Heart right ventricle (tissue), 16 donors: ENCODE data around the gene ABCD3. TPM values are rescaled to one million over a fixed set of nuclear protein-coding genes. Genes with fewer than 3 reads are reported as not detected.

ENCODE experiments used
- ATAC-seq, 8 donors: fragments of 200-7000 bp; cut with Tn5 transposase; one replicate each; pipeline ENCODE4 v1.9.1; 2020; ENCODE audit warnings: mild to moderate bottlenecking in 8 of 8, moderate library complexity in 8 of 8, moderate number of reproducible peaks in 1 of 8
- DNase-seq, 2 donors: peaks; one replicate each; pipeline ENCODE4 v3.0.0-alpha.2; 2020
- H3K27ac ChIP-seq, 10 donors: fragments of 200-600 bp; sonication (generic) in 2 of 10; one replicate each; pipeline versions ENCODE4 v1.5.0 to v1.8.0; 2020 to 2022; ENCODE audit warnings: mild to moderate bottlenecking in 3 of 10
- H3K27me3 ChIP-seq, 7 donors: fragments of 200-600 bp; one replicate each; pipeline ENCODE4 v1.8.0; 2021 to 2022; ENCODE audit warnings: mild to moderate bottlenecking in 2 of 7
- H3K36me3 ChIP-seq, 9 donors: fragments of 200-600 bp; sonication (generic) in 1 of 9; one replicate each; pipeline versions ENCODE4 v1.5.0 to v1.8.0; 2020 to 2022; ENCODE audit warnings: mild to moderate bottlenecking in 2 of 9
- H3K4me1 ChIP-seq, 9 donors: fragments of 200-600 bp; sonication (generic) in 1 of 9; one replicate each; pipeline versions ENCODE4 v1.5.0 to v1.8.0; 2020 to 2022; ENCODE audit warnings: mild to moderate bottlenecking in 4 of 9
- H3K4me3 ChIP-seq, 10 donors: fragments of 200-600 bp; sonication (generic) in 2 of 10; one replicate each; pipeline versions ENCODE4 v1.5.0 to v1.8.0; 2020 to 2022; ENCODE audit warnings: mild to moderate bottlenecking in 7 of 10, moderate library complexity in 2 of 10
- H3K9me3 ChIP-seq, 11 donors: fragments of 200-600 bp in 10 of 11; sonication (generic) in 2 of 11; one replicate each; pipeline versions ENCODE4 v1.5.0 to v1.8.0; 2013 to 2022; ENCODE audit warnings: mild to moderate bottlenecking in 2 of 11, control low read depth in 1 of 11, moderate library complexity in 1 of 11
- CTCF ChIP-seq, 9 donors: fragments of 200-600 bp; sonication (generic) in 2 of 9; IDR thresholded peaks; one replicate each; pipeline versions ENCODE4 v1.5.0 to v1.8.0; 2021 to 2022; ENCODE audit warnings: antibody characterized with exemption in 9 of 9, mild to moderate bottlenecking in 5 of 9, moderate library complexity in 1 of 9
- WGBS, 2 donors: extraction: QIAGEN DNeasy Blood & Tissue Kit; methylation state at CpG; one replicate each; pipeline ENCODE4 v1.1.7; 2013; ENCODE audit warnings: inconsistent platforms in 1 of 2; 5-methylcytosine and 5-hydroxymethylcytosine counted together
- intact Hi-C, 10 donors: fragments of 100-400 bp; cut with DNase I; formaldehyde crosslinking; loops; one replicate each; pipeline versions ENCODE4 v1.11.1 to v1.14.2; 2022
- polyA plus RNA-seq, 2 donors: library from polyadenylated mRNA; stranded (reverse); fragments of 200-250 nt; gene quantifications; one replicate each; pipeline ENCODE4 v1.2.3, GENCODE V29; 2013
- total RNA-seq, 10 donors: library from RNA; stranded (reverse); fragmentation: NEBNext Ultra II Directional in 3 of 10; extraction: Animal tissue kit (Norgen Biotek cat#: 25700) in 3 of 10; gene quantifications; one replicate each; pipeline versions ENCODE4 v1.2.1 to v1.2.4, GENCODE V29; 2021 to 2023
- donor health status: Arrhythmogenic right ventricular cardiomyopathy.
- donor health status: ischemic (EF 13 %, LVEDD 7.1; RV severe dilation, severe dysfunction).
- donor health status: healthy with polysubstance abuse.
- donor health status: DM: no; HTN: yes; CAD: no.
- donor health status: DM: no; HTN: no; CAD: no.
- donor health status: ischemic (EF 25% LVEDD 6.9; RV normal size, moderate dysfunction).
- donor health status: ischemic (EF 25% LVEDD 5.7; RV mildly dilated, moderate dysfunction).
- donor health status: healthy.
- donor health status: DM: yes; HTN: yes; CAD: no.
- donor health status: Ischemic cardiomyopathy.
- donor health status: ischemic (EF 35%, LVEDD 5.7; RV mildly dilated, moderate dysfunction).
- donor health status: nonischemic (EF 11% LVEDD 7.7; RV severe dilation, severe dysfunction).
- donor health status: DM: yes; HTN: yes; CAD: no.
- donor health status: PGD.
- donor health status: ischemic (EF 29% LVEDD 5.4; RV normal size, mild dysfunction).
- donor health status: nonischemic (EF 23%, LVEDD 6.1; RV moderate dilation, normal function).

The ABCD3 gene
- total and polyA plus RNA-seq, 12 donors = 22.2 to 90.0 (median 59.1) TPM

- WGBS, 2 donors = 49 to 52% methylated on average over 5 of the region's 5 CpGs
- peaks cover 0 to 11% (median 3%) of the 10 kb centered on the region in 9 donors for H3K4me1 ChIP-seq
- H3K9me3 ChIP-seq = no peaks in the 10 kb centered on the region
- H3K27me3 ChIP-seq = no peaks in the 10 kb centered on the region
- DNase-seq (no peak), ATAC-seq (no peak)
- no peak overlapping the region for H3K27ac ChIP-seq
- no peak overlapping the region for H3K4me3 ChIP-seq
- no peaks in the 10 kb centered on the region for H3K36me3 ChIP-seq
- intact Hi-C loops = no loop called here
- TF ChIP-seq CTCF (IDR thresholded peaks at IDR 0.05) = no peak
Observed at GRCh38 chr1:94553323-94553730, 135.1 kb downstream of the ABCD3 start.

GRCh38 chr1:94553931-94554330 is 135.7 kb downstream of the ABCD3 start:
- TF ChIP-seq CTCF (IDR thresholded peaks at IDR 0.05) = no peak
- DNase-seq (no peak), ATAC-seq (no peak)
- H3K27me3 ChIP-seq = no peaks in the 10 kb centered on the region
- intact Hi-C loops = no loop called here
- 83 to 89% methylated on average over 4 of the region's 4 CpGs for WGBS, 2 donors
- H3K27ac ChIP-seq = no peak overlapping the region
- H3K9me3 ChIP-seq = no peaks in the 10 kb centered on the region
- H3K4me3 ChIP-seq = no peak overlapping the region
- no peaks in the 10 kb centered on the region for H3K36me3 ChIP-seq
- peaks cover 0 to 11% (median 3%) of the 10 kb centered on the region in 9 donors for H3K4me1 ChIP-seq

GRCh38 chr1:94554580-94554979 is 136.4 kb downstream of the ABCD3 start:
- no peak for TF ChIP-seq CTCF (IDR thresholded peaks at IDR 0.05)
- H3K36me3 ChIP-seq = no peaks in the 10 kb centered on the region
- H3K27me3 ChIP-seq = no peaks in the 10 kb centered on the region
- intact Hi-C loops = no loop called here
- H3K4me1 ChIP-seq = peaks cover 0 to 11% (median 3%) of the 10 kb centered on the region in 9 donors
- ATAC-seq = no peak
- H3K4me3 ChIP-seq = no peak overlapping the region
- no peak for DNase-seq
- WGBS, 2 donors = 91 to 93% methylated on average over 5 of the region's 5 CpGs
- no peak overlapping the region for H3K27ac ChIP-seq
- H3K9me3 ChIP-seq = no peaks in the 10 kb centered on the region

GRCh38 chr1:94555091-94555490 is 136.9 kb downstream of the ABCD3 start:
- no peak for ATAC-seq
- Histone ChIP-seq H3K4me1 (peaks cover 0 to 11% (median 3%) of the 10 kb centered on the region in 9 donors), H3K27me3 (no peaks in the 10 kb centered on the region), H3K27ac (no peak overlapping the region), H3K36me3 (no peaks in the 10 kb centered on the region), H3K4me3 (no peak overlapping the region), H3K9me3 (no peaks in the 10 kb centered on the region)
- TF ChIP-seq CTCF (IDR thresholded peaks at IDR 0.05) = no peak
- no peak for DNase-seq
- 92 to 94% methylated on average over 5 of the region's 5 CpGs for WGBS, 2 donors
- intact Hi-C loops = no loop called here
